Vagina (tissue), 2 donors: ENCODE data around the gene NRG2. TPM values are rescaled to one million over a fixed set of nuclear protein-coding genes. Genes with fewer than 3 reads are reported as not detected.

Experiments used
- DNase-seq, 2 donors: peaks; one replicate each; pipeline ENCODE4 v3.0.0-alpha.2; 2017; ENCODE audit errors: extremely low spot score in 2 of 2
- H3K27ac ChIP-seq: fragments of 200-600 bp; sonication (generic); one replicate; pipeline ENCODE4 v1.5.1; 2019
- H3K27me3 ChIP-seq: fragments of 200-600 bp; sonication (generic); one replicate; pipeline ENCODE4 v1.5.1; 2019
- H3K36me3 ChIP-seq, 2 donors: fragments of 200-600 bp; sonication (generic); one replicate each; pipeline ENCODE4 v1.5.1; 2017 to 2019
- H3K4me1 ChIP-seq: fragments of 200-600 bp; sonication (generic); one replicate; pipeline ENCODE4 v1.5.1; 2019
- H3K4me3 ChIP-seq, 2 donors: fragments of 200-600 bp; sonication (generic); 1 replicate in 1 of 2; 2 replicates in 1 of 2; pipeline ENCODE4 v1.5.1; 2016 to 2019
- H3K9me3 ChIP-seq: fragments of 200-600 bp; sonication (generic); one replicate; pipeline ENCODE4 v1.5.1; 2019
- CTCF ChIP-seq, 3 experiments: fragments of 450-650 bp in 2 of 3; fragments of 200-600 bp in 1 of 3; sonication (generic) in 1 of 3; IDR thresholded peaks; one replicate each; pipeline ENCODE4 v1.5.1; 2017 to 2019; ENCODE audit warnings: antibody characterized with exemption in 3 of 3, mild to moderate bottlenecking in 2 of 3, moderate library complexity in 2 of 3
- POLR2A ChIP-seq, 2 donors: fragments of 450-650 bp; IDR thresholded peaks; one replicate each; pipeline ENCODE4 v1.6.1; 2017; ENCODE audit warnings: antibody characterized with exemption in 2 of 2, mild to moderate bottlenecking in 2 of 2, moderate library complexity in 2 of 2
- POLR2AphosphoS5 ChIP-seq, 2 donors: sonication (generic); formaldehyde crosslinking; IDR thresholded peaks; one replicate each; pipeline ENCODE4 v1.9.0; 2017; ENCODE audit warnings: antibody characterized with exemption in 2 of 2, mild to moderate bottlenecking in 2 of 2, low read depth in 1 of 2; ENCODE audit not compliant: insufficient read depth in 1 of 2
- intact Hi-C: fragments of 100-400 bp; cut with DNase I; formaldehyde crosslinking; loops from one replicate; pipeline ENCODE4 v1.15.1; 2023
- total RNA-seq: library from RNA; depleted of rRNA; stranded (reverse); fragments of >200 nt; gene quantifications from one replicate; pipeline ENCODE4 v1.2.3, GENCODE V29; 2016

NRG2 gene
- total RNA-seq, 1 donor from 2014 or later = 5.2 TPM

GRCh38 chr5:140051950-140052349 lies 8.9 kb upstream of the NRG2 start:
- TF ChIP-seq POLR2AphosphoS5 (IDR thresholded peaks at IDR 0.05; ENCODE audit: insufficient read depth in 1 of 2, low read depth in 1 of 2) (no peak), CTCF (IDR thresholded peaks at IDR 0.05) (no peak), POLR2A (IDR thresholded peaks at IDR 0.05) (no peak)
- DNase-seq = no peak
- Histone ChIP-seq H3K9me3 (no peaks in the 10 kb centered on the region), H3K36me3 (no peaks in the 10 kb centered on the region), H3K4me3 (no peak overlapping the region), H3K4me1 (no peaks in the 10 kb centered on the region), H3K27me3 (no peaks in the 10 kb centered on the region), H3K27ac (no peak overlapping the region)
- intact Hi-C loops = no loop called here

DNA sequence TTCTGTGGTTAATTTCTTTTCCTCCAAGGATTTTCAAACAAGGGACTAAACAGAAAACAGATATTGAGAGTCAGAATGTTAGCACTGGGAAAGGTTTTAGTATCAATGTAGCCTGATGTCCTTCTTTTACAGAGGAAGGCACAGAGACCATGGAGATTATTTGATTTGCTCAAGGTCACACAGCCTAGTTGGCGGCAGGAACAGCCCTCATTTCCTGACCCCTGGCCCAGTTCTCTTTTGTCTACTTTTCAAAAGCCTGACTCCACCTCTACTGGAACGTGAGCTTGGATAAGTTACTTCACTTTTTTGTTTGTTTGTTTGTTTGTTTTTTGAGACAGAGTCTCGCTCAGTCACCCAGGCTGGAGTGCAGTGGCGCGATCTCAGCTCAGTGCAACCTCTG lies 6.6 kb upstream of the NRG2 start:
- DNase-seq = no peak
- intact Hi-C loops = no loop called here
- Histone ChIP-seq H3K36me3 (no peaks in the 10 kb centered on the region), H3K4me3 (no peak overlapping the region), H3K27ac (no peak overlapping the region), H3K9me3 (no peaks in the 10 kb centered on the region), H3K4me1 (no peaks in the 10 kb centered on the region), H3K27me3 (no peaks in the 10 kb centered on the region)
- no peak for TF ChIP-seq POLR2A (IDR thresholded peaks at IDR 0.05)

DNA sequence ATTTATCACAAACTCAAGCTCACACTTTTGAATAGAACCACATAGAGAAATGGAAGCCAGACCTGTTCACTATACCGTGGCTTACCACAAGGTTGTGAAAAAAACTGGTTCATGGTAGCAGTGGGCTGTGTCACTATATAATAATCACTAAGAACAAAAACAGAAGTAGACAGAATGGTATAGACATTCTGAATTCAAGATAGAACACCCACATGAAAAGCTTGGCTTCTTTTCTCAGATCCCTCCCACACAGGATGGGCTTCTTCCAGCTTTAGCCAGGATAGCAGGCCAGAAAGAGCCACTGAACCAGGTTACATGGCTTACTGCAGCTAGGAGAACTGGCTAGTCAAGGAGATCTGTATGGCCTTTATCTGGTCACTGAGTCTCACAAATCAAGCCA lies 6.1 kb upstream of the NRG2 start:
- Histone ChIP-seq H3K36me3 (no peaks in the 10 kb centered on the region), H3K27ac (no peak overlapping the region), H3K4me1 (no peaks in the 10 kb centered on the region), H3K9me3 (no peaks in the 10 kb centered on the region), H3K4me3 (no peak overlapping the region), H3K27me3 (no peaks in the 10 kb centered on the region)
- no peak for DNase-seq
- intact Hi-C loops = no loop called here
- TF ChIP-seq POLR2AphosphoS5 (IDR thresholded peaks at IDR 0.05; ENCODE audit: insufficient read depth in 1 of 2, low read depth in 1 of 2) = no peak
- no peak for TF ChIP-seq CTCF (IDR thresholded peaks at IDR 0.05)
- no peak for TF ChIP-seq POLR2A (IDR thresholded peaks at IDR 0.05)

DNA sequence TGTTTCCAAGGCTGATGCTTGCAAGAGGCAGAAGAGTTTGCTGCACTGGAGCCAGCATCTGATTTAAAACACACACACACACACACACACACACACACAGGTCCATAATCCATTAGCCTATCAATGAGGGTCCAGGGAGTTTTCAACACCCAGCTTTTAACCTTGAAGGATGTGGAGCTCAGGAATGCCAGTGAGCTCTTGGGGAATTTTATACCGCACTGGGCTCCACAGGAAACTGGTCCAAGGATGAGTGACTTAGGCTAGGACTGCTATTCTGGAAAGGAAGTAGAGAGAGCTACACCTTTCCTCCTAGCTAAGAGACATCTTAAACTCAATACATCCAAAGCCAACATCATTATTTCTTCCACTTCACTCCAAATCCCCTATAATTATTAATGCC lies 942 bp upstream of the NRG2 start:
- no peaks in the 10 kb centered on the region for H3K9me3 ChIP-seq
- no peak for DNase-seq
- intact Hi-C loops = no loop called here
- no peaks in the 10 kb centered on the region for H3K36me3 ChIP-seq
- no peak overlapping the region for H3K27ac ChIP-seq
- TF ChIP-seq POLR2A (IDR thresholded peaks at IDR 0.05) (no peak), CTCF (IDR thresholded peaks at IDR 0.05) (no peak), POLR2AphosphoS5 (IDR thresholded peaks at IDR 0.05; ENCODE audit: insufficient read depth in 1 of 2, low read depth in 1 of 2) (no peak)
- no peak overlapping the region for H3K4me3 ChIP-seq
- peaks cover 10% of the 10 kb centered on the region for H3K4me1 ChIP-seq
- H3K27me3 ChIP-seq = no peaks in the 10 kb centered on the region

GRCh38 chr5:140043508-140043872 lies 391 bp upstream of the NRG2 start:
- Histone ChIP-seq H3K27me3 (no peaks in the 10 kb centered on the region), H3K36me3 (no peaks in the 10 kb centered on the region), H3K4me1 (peaks cover 10% of the 10 kb centered on the region), H3K4me3 (peak overlapping the region; percentile 58 to 75), H3K9me3 (no peaks in the 10 kb centered on the region), H3K27ac (peak overlapping the region; percentile 63)
- DNase-seq = no peak
- TF ChIP-seq POLR2AphosphoS5 (IDR thresholded peaks at IDR 0.05; ENCODE audit: insufficient read depth in 1 of 2, low read depth in 1 of 2) (no peak), POLR2A (IDR thresholded peaks at IDR 0.05) (no peak), CTCF (IDR thresholded peaks at IDR 0.05) (no peak)
- intact Hi-C loops = no loop called here

DNA sequence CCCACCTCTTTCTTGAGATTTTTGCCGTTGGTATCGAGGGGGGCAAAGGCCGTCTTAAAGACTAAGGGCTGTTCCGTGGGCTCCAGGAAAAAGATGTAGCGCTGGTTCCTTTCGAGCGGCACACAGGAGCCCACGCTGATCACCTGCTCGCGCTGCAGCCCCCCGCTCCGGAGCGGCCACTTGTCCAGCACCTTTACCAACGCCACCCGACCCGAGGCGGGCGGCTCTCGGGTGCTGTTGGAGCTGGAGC lies 781 bp downstream of the NRG2 start:
- no peaks in the 10 kb centered on the region for H3K36me3 ChIP-seq
- intact Hi-C loops = no loop called here
- no peak for DNase-seq
- H3K4me1 ChIP-seq = peaks cover 10% of the 10 kb centered on the region
- H3K27me3 ChIP-seq = no peaks in the 10 kb centered on the region
- no peaks in the 10 kb centered on the region for H3K9me3 ChIP-seq
- H3K4me3 ChIP-seq = peak overlapping the region; percentile 58 to 75
- no peak for TF ChIP-seq POLR2AphosphoS5 (IDR thresholded peaks at IDR 0.05; ENCODE audit: insufficient read depth in 1 of 2, low read depth in 1 of 2)
- H3K27ac ChIP-seq = peak overlapping the region; percentile 63
